ENCODE measurements around the gene SLX9. TPM values are rescaled to one million over a fixed set of nuclear protein-coding genes. Genes with fewer than 3 reads are reported as not detected.

The SLX9 gene
- total and polyA plus RNA-seq, 7 experiments from 2014 or later = 13.2 to 46.4 (median 19.2) TPM

DNA sequence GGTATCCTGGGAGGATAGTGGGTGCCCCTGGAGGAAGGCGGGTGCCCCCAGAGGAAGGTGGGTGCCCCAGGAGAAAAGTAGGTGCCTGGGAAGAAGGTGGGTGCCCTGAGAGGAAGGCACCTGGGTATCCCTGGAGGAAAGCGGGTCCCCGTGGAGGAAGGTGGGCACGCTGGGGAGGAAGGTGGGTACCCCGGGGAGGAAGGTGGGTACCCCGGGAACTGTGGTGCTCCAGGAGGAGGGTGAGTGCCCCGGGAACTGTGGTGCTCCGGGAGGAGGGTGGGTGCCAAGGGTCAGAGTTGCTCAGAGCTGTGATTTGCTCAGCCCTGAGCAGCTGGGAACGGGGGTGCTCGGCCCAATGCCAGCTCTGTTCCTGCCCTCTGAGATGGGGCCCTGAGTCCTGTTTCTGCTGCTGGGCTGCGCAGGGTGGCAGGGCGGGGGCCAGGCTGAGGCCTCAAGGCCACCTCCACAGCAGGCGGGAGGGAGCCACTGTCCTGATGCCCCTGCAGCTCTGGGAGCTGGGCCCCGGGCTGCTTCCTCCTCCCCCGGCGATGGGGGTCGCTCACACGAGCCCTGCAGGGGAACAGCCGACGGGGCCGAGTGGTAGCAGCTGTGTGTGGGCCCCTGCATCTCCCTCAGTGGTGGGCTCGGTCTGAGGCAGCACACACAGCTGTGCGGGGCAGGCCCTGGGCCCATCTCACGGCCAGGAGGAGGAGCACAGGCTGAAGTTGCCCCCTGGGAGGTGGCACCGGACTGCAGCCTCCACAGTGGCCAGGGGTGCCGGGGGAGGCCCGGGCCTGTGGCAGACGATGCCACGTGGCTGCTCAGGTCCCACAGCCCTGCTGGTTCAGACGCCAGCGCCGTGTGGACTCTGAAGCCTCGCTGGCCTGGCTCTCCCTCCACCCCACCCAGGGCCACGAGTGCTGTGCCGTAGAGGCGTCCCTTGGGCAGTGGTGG lies 57.4 kb downstream of the SLX9 start:
- Histone ChIP-seq H3K4me3 (ENCODE audit: low read length) (no peak overlapping the region), H3K36me3 (ENCODE audit: control insufficient read depth in 2 of 3, insufficient read depth in 3 of 3, low read length in 3 of 3) (no peaks in the 10 kb centered on the region), H3K27ac (ENCODE audit: low read depth, low read length) (no peak overlapping the region), H3K4me1 (ENCODE audit: control insufficient read depth in 2 of 2, insufficient read depth in 2 of 2, low read length in 2 of 2) (no peaks in the 10 kb centered on the region), H3K27me3 (ENCODE audit: control insufficient read depth in 2 of 2, insufficient read depth in 2 of 2, low read length in 2 of 2) (no peaks in the 10 kb centered on the region), H3K9me3 (ENCODE audit: control insufficient read depth in 2 of 3, low read length in 3 of 3) (no peaks in the 10 kb centered on the region)
- DNase-seq (no peak), ATAC-seq (no peak)
- Mint-ChIP-seq H3K27me3 (no peaks in the 10 kb centered on the region), H3K27ac (peak overlapping the region in 1 of 9 donors; percentile 33), H3K4me1 (peaks cover 0 to 2% (median 0%) of the 10 kb centered on the region in 7 donors), H3K4me3 (no peak overlapping the region), H3K36me3 (no peaks in the 10 kb centered on the region), H3K9me3 (no peaks in the 10 kb centered on the region)
- CTCF ChIA-PET = no interaction called here
- intact Hi-C loops (cut with micrococcal nuclease) = no loop called here
- POLR2A ChIA-PET = no interaction called here

DNA sequence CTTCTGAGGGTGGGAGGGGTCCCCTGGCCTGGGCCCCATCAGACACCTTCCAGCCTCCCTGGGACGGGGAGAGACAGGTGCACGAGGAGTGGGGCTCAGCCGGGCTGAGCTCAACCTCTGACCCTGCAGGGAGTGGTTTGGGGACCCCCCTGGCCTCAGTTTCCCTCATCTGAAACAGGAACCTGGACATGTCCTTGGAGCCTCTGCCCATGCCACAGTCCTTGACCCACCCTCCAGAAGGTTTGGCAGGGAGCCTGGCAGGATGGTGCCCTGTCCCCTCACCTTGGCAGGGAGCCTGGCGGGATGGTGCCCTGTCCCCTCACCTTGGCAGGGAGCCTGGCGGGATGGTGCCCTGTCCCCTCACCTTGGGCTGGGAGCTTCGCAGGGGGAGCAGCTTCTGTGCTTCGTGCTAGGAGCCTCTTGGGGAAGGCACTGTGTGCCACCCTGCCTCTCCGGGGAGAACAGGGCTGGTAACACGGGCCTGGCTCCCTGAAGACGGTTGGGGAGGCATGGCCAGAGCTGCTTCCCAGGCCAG lies 58.3 kb downstream of the SLX9 start:
- no peak overlapping the region for H3K27ac Mint-ChIP-seq
- ChIA-PET POLR2A (no interaction called here), CTCF (no interaction called here)

DNA sequence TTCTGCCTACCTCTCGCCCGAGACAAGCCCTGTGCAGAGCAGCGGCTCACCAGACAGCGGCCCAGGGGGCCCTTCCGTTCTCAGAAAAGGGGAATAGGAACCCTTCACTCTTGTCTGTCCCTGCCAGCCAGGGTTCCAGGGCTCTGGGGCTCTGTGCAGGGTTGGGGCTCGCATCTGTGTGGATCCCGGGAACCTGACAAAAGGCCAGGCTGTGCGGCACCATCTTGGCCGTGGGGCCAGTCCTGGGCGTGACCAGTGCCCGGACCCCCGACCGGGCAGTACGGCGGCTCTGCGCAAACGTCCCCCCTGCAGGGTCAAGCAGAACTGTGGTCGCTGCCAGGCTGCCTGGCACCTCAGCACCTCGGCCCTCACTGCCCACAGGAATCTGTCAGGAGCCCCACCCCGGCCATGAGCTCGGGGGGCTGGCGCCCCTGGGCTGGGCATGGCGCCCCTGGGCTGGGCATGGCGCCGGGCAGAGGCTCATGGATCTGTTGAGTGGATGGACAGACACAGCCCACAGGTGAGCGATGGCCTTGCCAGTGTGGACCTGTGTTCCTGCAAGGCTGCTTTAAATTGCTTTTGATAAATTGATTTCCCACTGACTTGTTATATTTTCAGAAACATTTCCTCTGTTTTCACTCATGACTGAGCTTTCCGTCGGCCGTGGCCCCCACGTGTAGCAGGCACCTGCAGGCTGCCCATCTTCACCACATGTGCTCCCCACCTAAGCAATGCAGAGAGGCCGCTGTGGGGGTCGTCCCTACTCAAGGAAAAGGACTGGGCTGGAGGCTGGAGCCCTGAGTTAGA lies 59.0 kb downstream of the SLX9 start:
- ChIA-PET CTCF (no interaction called here), POLR2A (no interaction called here)
- Mint-ChIP-seq H3K36me3 (no peaks in the 10 kb centered on the region), H3K27me3 (no peaks in the 10 kb centered on the region), H3K4me3 (no peak overlapping the region), H3K27ac (no peak overlapping the region), H3K4me1 (peaks cover 0 to 2% (median 0%) of the 10 kb centered on the region in 7 donors), H3K9me3 (no peaks in the 10 kb centered on the region)
- no peak overlapping the region for H3K4me3 ChIP-seq (ENCODE audit: low read length)
- ATAC-seq (no peak), DNase-seq (no peak)
- H3K36me3 ChIP-seq (ENCODE audit: control insufficient read depth in 2 of 3, insufficient read depth in 3 of 3, low read length in 3 of 3) = no peaks in the 10 kb centered on the region
- H3K9me3 ChIP-seq (ENCODE audit: control insufficient read depth in 2 of 3, low read length in 3 of 3) = no peaks in the 10 kb centered on the region
- no peaks in the 10 kb centered on the region for H3K27me3 ChIP-seq (ENCODE audit: control insufficient read depth in 2 of 2, insufficient read depth in 2 of 2, low read length in 2 of 2)
- H3K4me1 ChIP-seq (ENCODE audit: control insufficient read depth in 2 of 2, insufficient read depth in 2 of 2, low read length in 2 of 2) = no peaks in the 10 kb centered on the region
- H3K27ac ChIP-seq (ENCODE audit: low read depth, low read length) = no peak overlapping the region
- intact Hi-C loops (cut with micrococcal nuclease) = no loop called here

More for the DNA sequence above, 58.3 kb downstream of the SLX9 start:
- intact Hi-C loops (cut with micrococcal nuclease) = no loop called here
- Mint-ChIP-seq H3K4me3 (no peak overlapping the region), H3K27me3 (no peaks in the 10 kb centered on the region), H3K36me3 (no peaks in the 10 kb centered on the region), H3K4me1 (peaks cover 0 to 2% (median 0%) of the 10 kb centered on the region in 7 donors), H3K9me3 (no peaks in the 10 kb centered on the region)
- no peak for DNase-seq
- H3K27ac ChIP-seq (ENCODE audit: low read depth, low read length) = no peak overlapping the region
- no peaks in the 10 kb centered on the region for H3K27me3 ChIP-seq (ENCODE audit: control insufficient read depth in 2 of 2, insufficient read depth in 2 of 2, low read length in 2 of 2)
- H3K4me3 ChIP-seq (ENCODE audit: low read length) = no peak overlapping the region
- H3K4me1 ChIP-seq (ENCODE audit: control insufficient read depth in 2 of 2, insufficient read depth in 2 of 2, low read length in 2 of 2) = no peaks in the 10 kb centered on the region
- no peaks in the 10 kb centered on the region for H3K36me3 ChIP-seq (ENCODE audit: control insufficient read depth in 2 of 3, insufficient read depth in 3 of 3, low read length in 3 of 3)
- ATAC-seq = no peak
- no peaks in the 10 kb centered on the region for H3K9me3 ChIP-seq (ENCODE audit: control insufficient read depth in 2 of 3, low read length in 3 of 3)

DNA sequence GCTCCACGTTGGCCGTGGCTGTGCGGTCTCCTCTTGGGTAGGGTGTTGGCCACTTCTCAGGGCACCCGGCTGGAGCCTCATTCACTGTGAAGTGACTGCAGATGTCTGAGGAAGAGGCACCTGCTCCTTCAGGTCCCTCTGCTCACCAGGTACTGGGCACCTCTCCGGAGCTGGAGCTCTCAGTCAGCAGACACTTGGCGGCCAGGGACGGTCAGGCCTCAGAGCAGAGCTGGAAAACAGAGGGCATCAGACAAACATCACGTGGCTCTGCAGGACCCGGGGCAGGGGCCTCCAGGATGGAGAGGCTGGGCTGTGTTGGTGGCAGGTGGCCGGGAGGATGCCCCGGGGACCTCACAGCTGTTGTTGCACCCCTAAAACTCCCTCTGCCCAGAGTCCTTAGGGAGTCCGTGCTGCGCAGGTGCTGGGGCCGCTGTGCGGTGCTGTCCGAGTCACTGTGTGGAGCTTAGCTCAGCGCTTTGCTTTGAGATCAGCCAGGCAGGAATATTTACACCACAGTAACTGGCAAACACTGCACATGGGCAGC lies 59.7 kb downstream of the SLX9 start:
- H3K27ac Mint-ChIP-seq = no peak overlapping the region
- intact Hi-C loops (cut with micrococcal nuclease) = no loop called here
- no peak for DNase-seq

DNA sequence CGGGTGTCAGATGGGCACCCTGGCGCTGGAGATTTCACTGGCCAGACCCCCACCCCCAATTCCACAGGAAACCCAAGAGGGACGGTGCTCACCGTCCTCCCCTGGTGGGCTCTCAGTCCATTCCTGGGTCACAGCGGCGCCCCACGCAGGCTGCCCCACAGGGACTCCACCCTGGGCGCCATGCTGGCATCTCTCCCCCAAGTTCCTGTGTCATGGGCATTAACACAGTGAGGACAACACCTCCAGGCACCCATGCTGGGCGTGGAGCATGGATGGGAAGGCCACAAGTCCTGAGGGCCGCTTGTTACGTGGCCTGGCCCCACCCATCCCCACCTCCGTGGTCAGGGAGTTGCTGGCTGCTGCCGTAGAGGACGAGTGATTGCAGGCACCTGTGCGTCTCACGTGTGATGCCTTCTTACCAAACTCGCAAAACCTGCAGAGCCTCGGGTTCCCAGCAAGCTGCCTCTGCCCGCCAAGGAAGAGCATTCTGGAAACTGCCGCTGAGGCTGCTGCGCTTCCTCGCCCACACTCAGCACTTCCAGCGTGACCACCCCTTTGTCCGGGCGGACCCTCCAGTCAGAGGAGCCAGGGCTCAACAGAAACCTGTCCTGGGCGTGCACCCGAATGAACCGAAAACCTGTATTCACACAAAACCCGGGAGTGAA lies 60.3 kb downstream of the SLX9 start:
- Mint-ChIP-seq H3K4me3 (no peak overlapping the region), H3K27me3 (no peaks in the 10 kb centered on the region), H3K9me3 (peaks cover 0 to 2% (median 0%) of the 10 kb centered on the region in 11 donors), H3K27ac (no peak overlapping the region), H3K36me3 (peaks cover 0 to 2% (median 0%) of the 10 kb centered on the region in 5 donors), H3K4me1 (no peaks in the 10 kb centered on the region)
- no peaks in the 10 kb centered on the region for H3K9me3 ChIP-seq (ENCODE audit: control insufficient read depth in 2 of 3, low read length in 3 of 3)
- no peak overlapping the region for H3K27ac ChIP-seq (ENCODE audit: low read depth, low read length)
- no peak for DNase-seq
- ChIA-PET POLR2A (no interaction called here), CTCF (no interaction called here)
- H3K4me3 ChIP-seq (ENCODE audit: low read length) = no peak overlapping the region
- H3K4me1 ChIP-seq (ENCODE audit: control insufficient read depth in 2 of 2, insufficient read depth in 2 of 2, low read length in 2 of 2) = no peaks in the 10 kb centered on the region
- ATAC-seq = no peak
- intact Hi-C loops (cut with micrococcal nuclease) = no loop called here
- H3K27me3 ChIP-seq (ENCODE audit: control insufficient read depth in 2 of 2, insufficient read depth in 2 of 2, low read length in 2 of 2) = no peaks in the 10 kb centered on the region
- no peaks in the 10 kb centered on the region for H3K36me3 ChIP-seq (ENCODE audit: control insufficient read depth in 2 of 3, insufficient read depth in 3 of 3, low read length in 3 of 3)

More for the DNA sequence above, 59.7 kb downstream of the SLX9 start:
- Mint-ChIP-seq H3K4me1 (no peaks in the 10 kb centered on the region), H3K4me3 (no peak overlapping the region), H3K27me3 (no peaks in the 10 kb centered on the region), H3K9me3 (no peaks in the 10 kb centered on the region), H3K36me3 (no peaks in the 10 kb centered on the region)
- Histone ChIP-seq H3K9me3 (ENCODE audit: control insufficient read depth in 2 of 3, low read length in 3 of 3) (no peaks in the 10 kb centered on the region), H3K36me3 (ENCODE audit: control insufficient read depth in 2 of 3, insufficient read depth in 3 of 3, low read length in 3 of 3) (no peaks in the 10 kb centered on the region), H3K27me3 (ENCODE audit: control insufficient read depth in 2 of 2, insufficient read depth in 2 of 2, low read length in 2 of 2) (no peaks in the 10 kb centered on the region), H3K4me3 (ENCODE audit: low read length) (no peak overlapping the region), H3K27ac (ENCODE audit: low read depth, low read length) (no peak overlapping the region), H3K4me1 (ENCODE audit: control insufficient read depth in 2 of 2, insufficient read depth in 2 of 2, low read length in 2 of 2) (no peaks in the 10 kb centered on the region)
- CTCF ChIA-PET = no interaction called here
- POLR2A ChIA-PET = no interaction called here
- no peak for ATAC-seq

DNA sequence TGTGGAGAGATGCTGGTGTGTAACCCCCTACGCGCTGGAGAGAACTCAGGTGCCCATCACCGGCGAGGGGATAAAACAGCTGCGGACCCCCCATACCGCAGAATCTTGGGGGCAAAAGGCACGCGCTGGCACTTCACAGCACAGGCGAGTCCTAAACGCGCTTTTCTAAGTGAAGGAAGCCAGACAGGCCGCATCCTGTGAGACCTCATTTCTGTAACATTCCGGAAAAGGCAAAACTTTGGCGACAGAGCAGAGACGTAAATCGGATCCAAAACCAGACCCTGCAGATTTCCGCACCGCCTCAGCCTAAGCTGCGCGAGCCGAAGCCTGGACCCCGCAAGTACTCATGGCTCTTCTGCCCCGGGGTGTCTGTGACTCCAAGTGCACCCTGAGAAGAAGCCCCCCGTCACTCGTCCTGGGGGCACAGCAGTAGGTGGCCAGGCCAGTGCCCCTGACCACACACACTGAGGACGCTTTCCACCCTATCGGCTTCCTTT lies 60.9 kb downstream of the SLX9 start:
- intact Hi-C loops (cut with micrococcal nuclease) = no loop called here
- peaks cover 0 to 5% (median 1%) of the 10 kb centered on the region in 11 donors for H3K9me3 Mint-ChIP-seq

More for the DNA sequence above, 60.9 kb downstream of the SLX9 start:
- DNase-seq = no peak
- Mint-ChIP-seq H3K4me3 (no peak overlapping the region), H3K4me1 (no peaks in the 10 kb centered on the region), H3K27ac (no peak overlapping the region), H3K36me3 (peaks cover 0 to 4% (median 0%) of the 10 kb centered on the region in 5 donors), H3K27me3 (peaks cover 0 to under 1% (median 0%) of the 10 kb centered on the region in 5 donors)
- no peak for ATAC-seq
- Histone ChIP-seq H3K27me3 (ENCODE audit: control insufficient read depth in 2 of 2, insufficient read depth in 2 of 2, low read length in 2 of 2) (no peaks in the 10 kb centered on the region), H3K4me3 (ENCODE audit: low read length) (no peak overlapping the region), H3K36me3 (ENCODE audit: control insufficient read depth in 2 of 3, insufficient read depth in 3 of 3, low read length in 3 of 3) (no peaks in the 10 kb centered on the region), H3K27ac (ENCODE audit: low read depth, low read length) (no peak overlapping the region), H3K9me3 (ENCODE audit: control insufficient read depth in 2 of 3, low read length in 3 of 3) (no peaks in the 10 kb centered on the region), H3K4me1 (ENCODE audit: control insufficient read depth in 2 of 2, insufficient read depth in 2 of 2, low read length in 2 of 2) (no peaks in the 10 kb centered on the region)
- CTCF ChIA-PET = no interaction called here
- POLR2A ChIA-PET = interaction anchor here (0.5 kb wide), 1 partner anchor 128 kb away, joined by 5 read pairs; no protein-coding TSS in a partner anchor
